ENCODE measurements around the gene MAGI2. TPM values are rescaled to one million over a fixed set of nuclear protein-coding genes. Genes with fewer than 3 reads are reported as not detected.

The MAGI2 gene
- total and polyA plus RNA-seq, 2 of the 13 experiments (the other 11 are each of a cell fraction or from before 2014, with no cell fraction given): 1.5 to 3.8 TPM

DNA sequence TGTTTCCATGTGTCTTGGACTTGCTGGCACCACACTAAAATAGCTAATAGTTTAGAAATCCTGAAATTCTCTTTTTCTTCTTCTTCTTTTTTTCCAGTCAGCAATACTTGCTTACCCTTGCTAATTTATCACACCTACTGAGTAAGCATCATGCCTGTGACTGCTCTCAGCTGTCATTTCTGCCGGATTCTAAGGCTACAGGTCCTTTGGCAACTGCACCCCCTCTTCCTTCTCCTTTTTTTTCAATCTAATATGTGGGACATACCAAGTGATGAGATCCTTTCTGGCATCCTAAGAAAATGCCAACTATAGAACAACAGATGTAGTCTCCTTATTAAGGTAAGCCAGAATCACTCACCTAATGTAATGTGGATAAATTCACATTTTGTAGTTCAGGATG, 444.7 kb downstream of the MAGI2 start:
- DNase-seq (ENCODE audit: low spot score) (no peak), ATAC-seq (no peak), FAIRE-seq (no peak)
- CTCF ChIA-PET (ENCODE audit: low intra/inter-chr PET ratio, low total read pairs): no interaction called here
- POLR2A ChIA-PET: no interaction called here
- no peak overlapping the region for H2AFZ ChIP-seq (ENCODE audit: low read length)
- no peaks in the 10 kb centered on the region; the same call in 1 of the 2 replicates for H4K20me1 ChIP-seq (ENCODE audit: insufficient read depth, low read length)
- no peak for TF ChIP-seq ZSCAN12 (CRISPR knock-in tag; IDR thresholded peaks at IDR 0.05)
- peak in 1 of 2 experiments; percentile 11; a peak in 1 of 4 replicates for TF ChIP-seq MAFK (conservative IDR thresholded peaks at IDR 0.05 in 1 of 2, IDR thresholded peaks at IDR 0.05 in 1 of 2; ENCODE audit: low read length in 2 of 2)
- H3K4me3 ChIP-seq (replicated peaks in 1 of 3; ENCODE audit: insufficient read depth in 1 of 3, low read depth in 2 of 3, low read length in 3 of 3): no peak overlapping the region
- H3K4me1 ChIP-seq (ENCODE audit: insufficient read depth, low read length): no peaks in the 10 kb centered on the region
- no peaks in the 10 kb centered on the region for H3K9me3 ChIP-seq (ENCODE audit: low read length)
- H3K36me3 ChIP-seq (replicated peaks in 1 of 2; ENCODE audit: control insufficient read depth in 1 of 2, insufficient read depth in 2 of 2, low read length in 2 of 2): no peaks in the 10 kb centered on the region
- no peak overlapping the region for H3K27ac ChIP-seq (ENCODE audit: extremely low read length, insufficient read depth, low read length)
- H3K27me3 ChIP-seq (ENCODE audit: control insufficient read depth in 1 of 2, insufficient read depth in 2 of 2, low read length in 2 of 2): no peaks in the 10 kb centered on the region
- in situ Hi-C loops (cut with HindIII; ENCODE audit: extremely low pct_ligation_motif_present, low pct_unique_long_range_greater_than_20kb): no loop called here
- BruUV-seq (replicated peaks): no TSS peak
- 58% methylated on average over 1 of the region's 1 CpG for WGBS (ENCODE audit: low lambda C conversion rate)
- H3K4me2 ChIP-seq (ENCODE audit: low read depth, low read length): no peak overlapping the region
- H3K79me2 ChIP-seq (ENCODE audit: insufficient read depth, low read length): no peaks in the 10 kb centered on the region
- no peak overlapping the region for H3K9ac ChIP-seq (ENCODE audit: insufficient read depth, low read depth, low read length)
- intact Hi-C loops (cut with micrococcal nuclease; ENCODE audit: unreplicated experiment): no loop called here

DNA sequence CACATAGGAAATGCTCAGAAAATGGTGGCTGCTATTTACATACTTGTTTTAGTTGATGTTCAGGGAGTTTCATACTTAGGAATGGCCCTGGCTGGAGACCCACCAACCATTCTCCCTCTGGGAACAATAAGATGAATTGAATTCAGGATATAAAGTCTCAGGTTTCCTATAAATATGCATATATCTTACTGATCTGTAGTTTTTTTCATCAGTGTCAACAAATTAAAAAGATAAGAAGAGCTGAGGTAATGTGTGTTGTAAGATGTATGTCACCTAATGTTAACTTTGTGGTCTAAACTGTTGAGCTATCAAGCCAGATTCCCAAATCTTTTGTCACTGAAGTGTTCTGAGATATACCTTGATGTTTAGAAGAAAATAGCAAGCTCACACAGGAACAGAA, 457.5 kb downstream of the MAGI2 start:
- H2AFZ ChIP-seq (ENCODE audit: low read length): no peak overlapping the region
- intact Hi-C loops (cut with micrococcal nuclease; ENCODE audit: unreplicated experiment) (no loop called here), in situ Hi-C loops (cut with HindIII; ENCODE audit: extremely low pct_ligation_motif_present, low pct_unique_long_range_greater_than_20kb) (no loop called here)
- no peaks in the 10 kb centered on the region for H3K27me3 ChIP-seq (ENCODE audit: control insufficient read depth in 1 of 2, insufficient read depth in 2 of 2, low read length in 2 of 2)
- CTCF ChIA-PET (ENCODE audit: low intra/inter-chr PET ratio, low total read pairs): no interaction called here
- ATAC-seq: no peak
- TF ChIP-seq MLLT10 (CRISPR knock-in tag; IDR thresholded peaks at IDR 0.05) (no peak), ZNF883 (CRISPR knock-in tag; IDR thresholded peaks at IDR 0.05; ENCODE audit: not compliant biosample characterization) (no peak), NRL (CRISPR knock-in tag; IDR thresholded peaks at IDR 0.05; ENCODE audit: borderline replicate concordance) (no peak), SYNCRIP (IDR thresholded peaks at IDR 0.05; ENCODE audit: insufficient read depth, low read depth, low read length) (no peak), ELF1 (CRISPR knock-in tag; IDR thresholded peaks at IDR 0.05) (no peak), ZFP37 (CRISPR knock-in tag; IDR thresholded peaks at IDR 0.05; ENCODE audit: borderline replicate concordance) (no peak), ZBTB20 (CRISPR knock-in tag; IDR thresholded peaks at IDR 0.05; ENCODE audit: borderline replicate concordance, low read depth) (no peak), ZNF773 (CRISPR knock-in tag; IDR thresholded peaks at IDR 0.05; ENCODE audit: borderline replicate concordance) (no peak), CENPT (CRISPR knock-in tag; IDR thresholded peaks at IDR 0.05; ENCODE audit: low read depth) (no peak), POLR2AphosphoS2 (IDR thresholded peaks at IDR 0.05; ENCODE audit: low read depth, low read length) (no peak), ZNF253 (CRISPR knock-in tag; IDR thresholded peaks at IDR 0.05; ENCODE audit: borderline replicate concordance) (no peak), NFYC (CRISPR knock-in tag; IDR thresholded peaks at IDR 0.05) (no peak), DNMT1 (CRISPR knock-in tag; IDR thresholded peaks at IDR 0.05) (no peak)
- no peak overlapping the region for H3K4me2 ChIP-seq (ENCODE audit: low read depth, low read length)
- DNase-seq (ENCODE audit: low spot score): no peak
- H3K4me3 ChIP-seq (replicated peaks in 1 of 3; ENCODE audit: insufficient read depth in 1 of 3, low read depth in 2 of 3, low read length in 3 of 3): no peak overlapping the region
- no peak for FAIRE-seq
- BruUV-seq (replicated peaks): no TSS peak
- no peak overlapping the region for H3K27ac ChIP-seq (ENCODE audit: extremely low read length, insufficient read depth, low read length)
- no peaks in the 10 kb centered on the region for H3K9me3 ChIP-seq (ENCODE audit: low read length)
- H3K79me2 ChIP-seq (ENCODE audit: insufficient read depth, low read length): no peaks in the 10 kb centered on the region
- no peaks in the 10 kb centered on the region for H3K4me1 ChIP-seq (ENCODE audit: insufficient read depth, low read length)
- H4K20me1 ChIP-seq (ENCODE audit: insufficient read depth, low read length): no peaks in the 10 kb centered on the region
- POLR2A ChIA-PET: no interaction called here
- H3K9ac ChIP-seq (ENCODE audit: insufficient read depth, low read depth, low read length): no peak overlapping the region
- H3K36me3 ChIP-seq (replicated peaks in 1 of 2; ENCODE audit: control insufficient read depth in 1 of 2, insufficient read depth in 2 of 2, low read length in 2 of 2): no peaks in the 10 kb centered on the region
